WTC11 (cell line): Measurements from ENCODE around the gene LRRC28.

ENCODE experiments used
- CTCF ChIP-seq: fragments of 200-600 bp; IDR thresholded peaks from 2 replicates; pipeline ENCODE4 v1.8.0; 2022; ENCODE audit warnings: antibody characterized with exemption
- TEAD4 ChIP-seq: sonication (generic); formaldehyde crosslinking; IDR thresholded peaks from 2 replicates; pipeline ENCODE4 v1.8.0; 2022; ENCODE audit warnings: mild to moderate bottlenecking, missing genetic modification reagents
- ZBTB43 ChIP-seq: sonication (generic); formaldehyde crosslinking; IDR thresholded peaks from 2 replicates; pipeline ENCODE4 v1.8.1; 2023; ENCODE audit warnings: mild to moderate bottlenecking, missing genetic modification reagents

GRCh38 chr15:99279290-99279689, 28.0 kb downstream of the LRRC28 start:
- TF ChIP-seq CTCF = no peak
- no peak for TF ChIP-seq ZBTB43
- TF ChIP-seq TEAD4 (CRISPR knock-in tag) = no peak
